Activated CD4-positive, alpha-beta T cell treated with anti-CD3 and anti-CD28 coated beads, Interleukin-2, amount 50 U/mL, for 16 hours (primary cell): Measurements from ENCODE around the gene RPAP2.
"Not testable (repeated sequence)": the region's sequence is repeated elsewhere in the genome, so short reads cannot be mapped to it uniquely, and the experiment has no call there.

Experiments
- DNase-seq: peaks from one replicate; pipeline ENCODE4 v3.0.0-alpha.2; 2020

The RPAP2 gene

GRCh38 chr1:92377991-92378390, 79.1 kb downstream of the RPAP2 start:
- not testable (repeated sequence) for DNase-seq

DNA sequence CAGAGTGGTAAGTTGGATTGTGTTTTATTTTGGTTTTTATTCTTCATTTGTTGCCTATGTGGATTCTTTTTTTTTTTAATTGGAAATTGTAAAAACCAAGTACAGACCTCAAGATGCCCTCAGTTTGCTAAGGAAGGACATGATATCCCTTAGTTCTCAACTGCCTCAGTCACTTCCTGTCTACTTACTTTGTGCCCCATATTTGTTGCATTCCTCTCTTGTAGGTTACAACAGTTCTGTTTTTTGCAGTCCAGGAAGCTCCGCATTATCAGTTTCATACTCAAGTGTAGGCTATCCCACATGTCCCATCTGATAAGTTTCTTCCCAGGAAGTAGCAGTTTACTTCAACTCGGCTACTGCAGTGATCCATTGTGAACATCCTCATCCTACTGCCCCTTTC, 82.0 kb downstream of the RPAP2 start:
- no peak for DNase-seq

DNA sequence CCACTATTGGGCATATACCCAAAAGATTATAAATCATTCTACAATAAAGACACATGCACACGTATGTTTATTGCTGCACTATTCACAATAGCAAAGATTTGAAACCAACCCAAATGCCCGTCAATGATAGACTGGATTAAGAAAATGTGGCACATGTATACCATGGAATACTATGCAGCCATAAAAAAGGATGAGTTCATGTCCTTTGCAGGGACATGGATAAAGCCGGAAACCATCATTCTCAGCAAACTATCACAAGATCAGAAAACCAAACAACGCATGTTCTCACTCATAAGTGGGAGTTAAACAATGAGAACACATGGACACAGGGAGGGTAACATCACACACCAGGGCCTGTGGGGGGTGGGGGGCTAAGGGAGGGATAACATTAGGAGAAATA, 95.1 kb downstream of the RPAP2 start:
- not testable (repeated sequence) for DNase-seq

- no peak for DNase-seq
Observed at GRCh38 chr1:92398519-92398918, 99.7 kb downstream of the RPAP2 start.

GRCh38 chr1:92399076-92399475, 100.2 kb downstream of the RPAP2 start:
- DNase-seq: no peak

GRCh38 chr1:92404661-92405060, 105.8 kb downstream of the RPAP2 start:
- no peak for DNase-seq

DNA sequence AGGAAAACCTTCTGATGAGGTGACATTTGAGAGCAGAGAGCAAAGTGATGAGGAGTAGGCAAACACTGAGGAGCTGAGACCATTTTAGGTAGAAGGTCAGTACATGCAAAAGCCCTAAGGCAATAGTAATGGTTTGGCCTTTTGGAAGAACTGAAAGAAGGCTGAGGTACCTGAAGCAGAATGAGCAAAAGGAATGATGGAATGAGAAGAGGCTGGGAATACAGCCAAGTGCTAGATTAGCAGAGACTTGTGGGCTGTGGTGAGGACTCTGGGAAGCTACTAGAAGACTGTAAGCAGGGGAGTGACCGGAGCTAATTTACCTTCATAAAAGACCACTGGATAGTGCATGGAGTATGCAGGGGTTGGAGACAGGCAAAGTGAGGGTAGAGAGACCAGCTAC, 110.0 kb downstream of the RPAP2 start:
- DNase-seq: no peak

DNA sequence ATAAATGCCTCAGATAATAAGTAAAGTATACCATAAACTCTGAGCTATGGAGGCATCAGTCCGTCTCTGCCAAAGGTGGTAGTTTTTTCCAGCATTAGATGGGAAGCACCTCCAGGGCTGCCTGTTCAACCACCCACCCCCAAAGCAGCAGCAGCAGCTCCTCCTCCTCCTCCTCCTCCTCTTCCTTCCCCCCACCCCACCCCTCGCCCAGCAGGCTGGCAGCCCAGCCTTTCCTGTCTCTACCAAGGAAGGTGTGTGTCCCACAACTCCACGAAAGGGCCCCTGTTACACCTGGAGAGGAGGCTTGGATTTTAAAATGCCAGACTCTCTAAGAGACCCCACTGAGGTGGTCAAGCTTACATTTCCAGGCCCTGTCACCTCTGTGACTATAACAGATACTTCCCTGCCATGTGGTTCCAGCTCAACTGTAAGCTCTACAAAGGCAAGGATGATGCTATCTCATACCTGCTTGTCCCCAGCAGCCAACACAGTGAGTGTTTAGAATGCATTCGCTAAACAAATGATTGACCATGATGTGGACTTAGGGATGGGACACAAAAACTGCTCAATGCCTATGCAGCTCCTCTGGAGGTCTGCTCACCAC, 111.2 kb downstream of the RPAP2 start:
- no peak for DNase-seq

DNA sequence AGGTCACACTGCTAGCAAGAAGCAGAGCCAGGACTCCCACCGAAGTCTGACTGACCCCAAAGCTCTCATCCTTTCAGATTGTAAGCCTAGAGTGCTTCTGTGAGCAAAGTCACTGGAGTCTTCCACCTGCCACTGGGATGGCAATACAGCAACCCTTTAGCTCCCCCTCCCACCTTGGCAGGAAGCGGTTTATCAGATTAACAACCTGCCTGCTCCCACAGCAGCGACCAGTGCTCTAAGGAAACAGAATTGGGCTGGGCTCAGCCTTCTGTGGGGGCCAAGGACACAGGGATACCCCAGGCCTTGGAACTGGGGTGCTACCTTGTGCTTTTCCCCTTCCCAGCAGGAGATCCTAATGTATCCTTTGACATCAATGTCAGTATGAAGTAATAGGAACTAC, 111.8 kb downstream of the RPAP2 start:
- peak; percentile 14 for DNase-seq

- no peak for DNase-seq
Observed at GRCh38 chr1:92411511-92411910, 112.7 kb downstream of the RPAP2 start.

DNA sequence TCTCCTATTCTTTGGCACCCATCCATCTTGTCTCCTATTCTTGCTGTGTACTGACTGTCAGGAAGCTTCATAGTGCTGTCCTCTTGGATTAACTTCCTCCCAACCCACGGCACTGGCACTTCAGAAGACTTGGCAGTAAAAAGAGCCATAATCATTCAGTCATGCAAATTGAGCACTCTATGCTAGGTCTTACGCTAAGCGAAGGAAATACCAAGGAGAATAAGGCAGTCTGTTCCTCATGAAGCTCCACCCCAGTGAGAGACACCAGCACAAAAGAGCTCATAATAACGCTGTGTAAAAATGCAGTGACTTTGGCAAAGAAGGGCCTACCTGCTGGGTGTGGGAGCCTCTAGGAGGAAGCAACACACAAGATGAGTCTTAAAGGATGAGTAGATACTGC, 120.8 kb downstream of the RPAP2 start:
- no peak for DNase-seq

DNA sequence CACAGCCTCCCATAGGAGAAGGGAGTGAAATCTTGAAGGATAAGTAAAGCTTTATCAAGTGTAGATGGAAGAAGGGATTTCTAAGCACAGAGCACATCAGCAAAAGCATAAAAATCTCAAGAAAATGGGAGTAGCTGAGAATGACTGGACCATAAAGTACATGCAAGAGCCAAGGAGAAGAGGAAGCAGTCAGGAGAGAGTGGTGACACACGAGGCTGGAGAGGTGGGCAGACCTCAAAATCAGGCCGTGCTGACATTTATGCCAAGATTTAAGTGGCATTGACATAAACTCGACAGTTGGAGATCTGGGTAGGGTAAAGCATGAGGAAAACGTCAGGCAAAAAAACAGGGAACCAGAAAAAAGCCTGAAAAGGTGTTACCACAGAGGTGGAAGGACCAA, 125.5 kb downstream of the RPAP2 start:
- DNase-seq: no peak

GRCh38 chr1:92425617-92426016, 126.8 kb downstream of the RPAP2 start:
- DNase-seq: no peak

GRCh38 chr1:92430030-92430429, 131.2 kb downstream of the RPAP2 start:
- no peak for DNase-seq

- DNase-seq: not testable (repeated sequence)
Observed at GRCh38 chr1:92434572-92434971, 135.7 kb downstream of the RPAP2 start.

DNA sequence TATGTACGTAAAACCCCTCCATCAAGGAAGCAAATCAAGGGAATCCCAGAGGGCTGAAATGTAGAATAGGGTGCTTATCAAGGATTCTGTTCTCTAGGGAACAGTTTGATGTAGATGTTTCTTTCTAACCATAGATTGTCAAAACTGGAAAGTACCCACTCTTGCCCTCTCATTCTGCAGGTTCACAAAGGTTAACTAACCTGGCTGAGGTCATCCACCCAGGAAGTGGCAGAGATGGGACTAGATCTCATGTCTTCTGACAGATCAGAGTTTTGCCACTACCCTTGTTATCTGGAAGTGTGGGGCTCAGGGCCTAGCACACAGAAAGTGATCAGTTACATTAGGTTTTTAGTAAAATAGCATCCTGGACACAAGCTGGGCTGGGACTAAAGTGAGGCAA, 140.4 kb downstream of the RPAP2 start:
- no peak for DNase-seq

DNA sequence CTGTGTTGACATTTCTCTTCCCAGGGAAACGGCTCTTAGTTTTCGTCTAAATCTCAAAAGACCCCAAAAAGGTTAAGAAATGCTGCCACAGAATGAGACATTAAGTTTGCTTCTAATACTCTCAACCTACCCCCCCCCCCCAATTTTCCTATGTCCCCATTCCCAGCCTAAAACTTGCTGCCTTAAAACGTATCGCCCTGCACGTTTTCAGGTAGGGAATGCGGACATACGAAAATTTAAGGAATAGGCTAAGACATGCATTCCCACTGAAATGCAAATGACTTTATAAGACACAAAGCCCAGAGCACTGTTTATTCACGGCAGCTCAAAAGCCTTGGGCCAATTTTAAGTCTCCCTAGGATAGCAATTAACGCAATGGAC, 142.4 kb downstream of the RPAP2 start:
- no peak for DNase-seq

DNA sequence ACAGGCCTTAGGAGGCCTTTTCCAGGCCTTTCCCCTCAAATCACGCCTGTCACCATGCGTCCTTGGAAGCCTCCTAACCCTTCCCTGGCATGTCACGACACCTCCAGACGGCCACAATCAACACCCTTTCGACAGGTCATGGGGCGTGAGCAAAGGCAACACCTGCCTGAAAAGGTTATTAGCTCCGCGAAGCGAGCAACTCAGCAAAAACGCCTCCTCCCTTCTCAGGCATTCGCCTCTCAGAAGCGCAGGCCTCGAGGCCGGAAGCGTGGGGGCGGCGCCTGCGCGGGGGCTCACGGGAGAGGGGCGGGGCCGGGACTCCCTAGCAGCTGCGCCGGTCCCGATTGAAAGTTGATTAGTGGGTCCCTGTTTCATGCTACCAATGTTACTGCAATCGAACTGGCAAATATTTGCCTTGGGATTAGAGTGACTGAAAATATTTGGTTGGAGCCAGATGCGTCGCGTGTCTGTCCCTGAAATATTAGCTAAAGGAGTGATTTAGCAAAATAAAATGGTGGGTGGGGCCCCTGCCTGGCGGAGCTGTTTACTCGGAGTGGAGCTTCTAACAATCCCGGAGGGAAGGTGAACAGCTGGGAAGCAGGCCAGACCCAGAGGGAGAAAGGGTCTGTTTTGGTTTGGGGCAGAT, 143.0 kb downstream of the RPAP2 start:
- DNase-seq: no peak

DNA sequence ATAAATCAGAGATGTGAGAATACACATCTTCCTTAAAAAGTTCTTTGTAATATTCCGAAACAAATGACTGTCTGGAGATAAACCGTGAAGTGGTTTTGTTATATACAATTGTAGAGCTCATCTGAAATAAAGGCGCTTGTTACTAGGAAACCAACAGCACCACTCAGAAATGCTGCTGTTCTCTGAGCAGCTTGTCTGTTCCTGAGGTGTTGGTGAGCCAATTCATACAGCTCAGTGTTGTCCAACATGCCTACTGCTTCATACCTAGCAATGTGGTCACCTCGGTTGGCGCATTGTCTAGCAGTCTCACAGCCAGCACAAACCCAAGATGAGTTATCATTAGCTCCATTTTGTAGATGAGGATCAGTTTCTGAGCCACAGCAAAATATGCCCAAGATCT, 143.5 kb downstream of the RPAP2 start:
- no peak for DNase-seq

DNA sequence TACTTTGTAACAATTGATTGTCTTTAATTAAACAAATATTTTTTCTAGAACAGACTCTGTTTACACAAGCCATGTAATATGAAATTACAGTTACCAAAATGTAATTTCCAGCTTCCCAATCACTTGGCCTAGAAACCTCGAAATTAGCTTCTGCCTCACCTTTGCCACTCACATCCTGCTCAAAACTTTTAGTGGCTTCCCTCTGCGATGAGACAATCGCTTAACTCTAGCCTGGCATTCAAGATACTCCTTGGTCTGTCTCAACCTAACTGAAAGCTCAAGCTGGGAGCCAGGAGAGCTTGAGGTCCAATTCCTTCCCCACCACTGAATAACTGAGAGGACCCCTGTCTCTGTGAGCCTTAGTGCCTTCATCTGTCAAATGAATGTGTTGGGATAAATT, 145.0 kb downstream of the RPAP2 start:
- DNase-seq: no peak

GRCh38 chr1:92444351-92444750, 145.5 kb downstream of the RPAP2 start:
- no peak for DNase-seq

DNA sequence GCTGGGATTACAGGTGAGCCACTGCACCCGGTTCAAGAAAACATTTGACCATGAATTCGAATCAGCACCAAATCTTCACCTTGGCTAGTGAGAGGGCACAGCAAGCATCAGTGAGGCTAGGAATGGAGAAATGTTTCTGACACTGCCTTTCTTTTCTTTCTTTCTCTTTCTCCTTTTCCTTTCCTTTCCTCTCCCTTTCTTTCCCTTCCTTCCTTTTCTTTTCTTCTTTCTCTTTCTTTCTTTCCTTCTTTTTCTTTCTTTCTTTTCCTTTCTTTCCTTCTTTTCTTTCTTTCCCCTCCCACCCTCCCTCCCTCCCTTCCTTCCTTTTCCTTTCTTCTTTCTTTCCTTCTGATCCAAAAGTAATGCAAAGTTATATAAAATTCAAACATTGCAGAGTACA, 147.0 kb downstream of the RPAP2 start:
- no peak for DNase-seq

- DNase-seq: no peak
Observed at GRCh38 chr1:92446546-92446945, 147.7 kb downstream of the RPAP2 start.

GRCh38 chr1:92447033-92447681, 148.3 kb downstream of the RPAP2 start:
- DNase-seq: no peak

DNA sequence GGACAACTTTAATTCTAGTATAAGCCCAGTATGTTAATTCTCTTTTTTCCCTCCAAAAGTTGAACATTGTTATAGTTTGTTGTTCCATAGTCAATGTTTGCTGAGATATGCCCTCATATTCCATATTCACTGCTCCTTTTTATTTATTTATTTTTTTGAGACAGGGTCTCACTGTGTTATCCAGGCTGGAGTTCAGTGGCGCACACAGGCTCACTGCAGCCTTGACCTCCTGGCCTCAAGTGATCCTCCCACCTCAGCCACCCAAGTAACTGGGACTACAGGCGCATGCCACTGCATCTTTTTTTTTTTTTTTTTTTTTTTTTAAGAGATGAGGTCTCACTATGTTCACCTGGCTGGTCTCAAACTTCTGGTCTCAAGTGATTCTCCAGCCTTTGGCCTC, 149.1 kb downstream of the RPAP2 start:
- no peak for DNase-seq
